H1 (cell line): ENCODE results near the gene ZNF660. TPM values are rescaled to one million over a fixed set of nuclear protein-coding genes. Genes with fewer than 3 reads are reported as not detected.

Experiments used
- CTCF ChIA-PET: fragments of 300-600 bp; sonication (Branson Sonifier 250); formaldehyde crosslinking; loops from one replicate; lab custom pipeline; 2021; ENCODE audit not compliant: partially characterized antibody; lab: Charles Lee
- POLR2A ChIA-PET: fragments of 300-600 bp; sonication (Branson Sonifier 250); formaldehyde crosslinking; loops from one replicate; lab custom pipeline; 2021; ENCODE audit warnings: inconsistent platforms; ENCODE audit not compliant: partially characterized antibody; lab: Charles Lee
- DNase-seq, 2 experiments: peaks; one replicate each; pipeline versions ENCODE4 v3.0.0 to v3.0.0-alpha.2; 2010 to 2022; ENCODE audit warnings: low spot score in 2 of 2, low read depth in 1 of 2, mixed read lengths in 1 of 2
- FAIRE-seq: peaks from 2 replicates; lab custom pipeline; 2011; peaks lifted over from hg19 to GRCh38; lab: Jason Lieb, UNC
- H2AFZ ChIP-seq: 2 replicates; pipeline ENCODE4 v1.8.1; 2012; ENCODE audit warnings: low read length, inconsistent platforms
- H2AK5ac ChIP-seq: 2 replicates; pipeline ENCODE4 v1.6.1; 2013; ENCODE audit warnings: low read depth, low read length
- H2BK120ac ChIP-seq: replicated peaks from 2 replicates; pipeline ENCODE3; 2013; ENCODE audit warnings: low read depth, low read length, inconsistent platforms
- H2BK12ac ChIP-seq: 2 replicates; pipeline ENCODE4 v1.6.1; 2013; ENCODE audit warnings: low read depth, low read length
- H2BK15ac ChIP-seq: 2 replicates; pipeline ENCODE4 v1.6.1; 2013; ENCODE audit warnings: low read length
- H2BK20ac ChIP-seq: 2 replicates; pipeline ENCODE4 v1.6.1; 2013; ENCODE audit warnings: low read length
- H2BK5ac ChIP-seq: 2 replicates; pipeline ENCODE4 v1.6.1; 2013; ENCODE audit warnings: low read depth, low read length
- H3K14ac ChIP-seq: 2 replicates; pipeline ENCODE4 v1.6.1; 2013; ENCODE audit warnings: inconsistent platforms; ENCODE audit not compliant: insufficient read length
- H3K18ac ChIP-seq: 2 replicates; pipeline ENCODE4 v1.6.1; 2013; ENCODE audit warnings: low read length; ENCODE audit errors: extremely low read depth
- H3K23ac ChIP-seq: 2 replicates; pipeline ENCODE4 v1.6.1; 2013; ENCODE audit warnings: inconsistent platforms; ENCODE audit not compliant: insufficient read length
- H3K23me2 ChIP-seq: 2 replicates; pipeline ENCODE4 v1.6.1; 2013; ENCODE audit warnings: low read depth, low read length
- H3K27ac ChIP-seq: 2 replicates; pipeline ENCODE4 v1.6.1; 2011; ENCODE audit warnings: low read depth, low read length, inconsistent platforms
- H3K27me3 ChIP-seq, 4 experiments: replicated peaks in 1 of 4; 1 replicate in 1 of 4; 2 replicates in 3 of 4; pipeline versions ENCODE4 v1.6.1 to v1.8.1; 2011 to 2013; ENCODE audit warnings: low read length in 3 of 4, mild to moderate bottlenecking in 3 of 4, inconsistent platforms in 2 of 4, mixed read lengths in 2 of 4, moderate library complexity in 1 of 4; ENCODE audit not compliant: control insufficient read depth in 3 of 4, insufficient read depth in 3 of 4; ENCODE audit errors: extremely low read depth in 1 of 4
- H3K36me3 ChIP-seq, 4 experiments: 2 replicates each; pipeline versions ENCODE4 v1.6.1 to v1.8.1; 2011 to 2013; ENCODE audit warnings: mild to moderate bottlenecking in 4 of 4, low read length in 3 of 4, moderate library complexity in 2 of 4, control low read depth in 1 of 4, inconsistent platforms in 1 of 4; ENCODE audit not compliant: insufficient read depth in 4 of 4, control insufficient read depth in 2 of 4
- H3K4ac ChIP-seq: replicated peaks from 2 replicates; pipeline ENCODE3; 2013; ENCODE audit warnings: low read length, low read depth, mixed read lengths, inconsistent platforms; ENCODE audit not compliant: insufficient read length
- H3K4me1 ChIP-seq, 4 experiments: replicated peaks in 1 of 4; 1 replicate in 1 of 4; 2 replicates in 3 of 4; pipeline versions ENCODE4 v1.6.1 to v1.8.1; 2011 to 2013; ENCODE audit warnings: low read length in 3 of 4, inconsistent platforms in 2 of 4, mixed read lengths in 1 of 4; ENCODE audit not compliant: insufficient read depth in 4 of 4, control insufficient read depth in 3 of 4
- H3K4me2 ChIP-seq, 2 experiments: 2 replicates each; pipeline versions ENCODE4 v1.6.1 to v1.8.1; 2011 to 2013; ENCODE audit warnings: low read depth in 2 of 2, low read length in 2 of 2, control low read depth in 1 of 2, inconsistent platforms in 1 of 2, mild to moderate bottlenecking in 1 of 2; ENCODE audit not compliant: insufficient read depth in 1 of 2
- H3K4me3 ChIP-seq, 4 experiments: fragments of 200-600, 300-600 bp in 1 of 4; sonication (generic), shearing (Covaris generic), sonication (Bioruptor Twin) in 1 of 4; 2 replicates each; pipeline versions ENCODE4 v1.5.1 to v1.8.1; 2011 to 2016; ENCODE audit warnings: low read length in 4 of 4, low read depth in 3 of 4, control low read depth in 2 of 4, inconsistent platforms in 2 of 4, mild to moderate bottlenecking in 2 of 4, mixed read lengths in 1 of 4, moderate library complexity in 1 of 4; ENCODE audit not compliant: insufficient read depth in 2 of 4; ENCODE audit errors: extremely low read depth in 1 of 4
- H3K56ac ChIP-seq: replicated peaks from 2 replicates; pipeline ENCODE3; 2013; ENCODE audit warnings: low read depth, mild to moderate bottlenecking, mixed read lengths, low read length, inconsistent platforms; ENCODE audit not compliant: insufficient read length
- H3K79me1 ChIP-seq: 2 replicates; pipeline ENCODE4 v1.6.1; 2013; ENCODE audit warnings: low read depth, low read length, control low read depth
- H3K79me2 ChIP-seq, 2 experiments: 2 replicates each; pipeline versions ENCODE4 v1.6.1 to v1.8.1; 2012 to 2013; ENCODE audit warnings: low read length in 2 of 2, mild to moderate bottlenecking in 2 of 2, inconsistent platforms in 1 of 2; ENCODE audit not compliant: insufficient read depth in 2 of 2, control insufficient read depth in 1 of 2
- H3K9ac ChIP-seq, 4 experiments: replicated peaks in 1 of 4; 1 replicate in 1 of 4; 2 replicates in 3 of 4; pipeline versions ENCODE4 v1.6.1 to v1.8.1; 2011 to 2013; ENCODE audit warnings: low read depth in 3 of 4, low read length in 3 of 4, control low read depth in 2 of 4, mild to moderate bottlenecking in 2 of 4, moderate library complexity in 2 of 4, inconsistent platforms in 1 of 4; ENCODE audit errors: extremely low read depth in 1 of 4
- H3K9me3 ChIP-seq, 2 experiments: 2 replicates each; pipeline versions ENCODE4 v1.6.1 to v1.8.1; 2012 to 2013; ENCODE audit warnings: mild to moderate bottlenecking in 2 of 2, moderate library complexity in 2 of 2, control low read depth in 1 of 2, inconsistent platforms in 1 of 2, low read depth in 1 of 2, low read length in 1 of 2, mixed read lengths in 1 of 2; ENCODE audit not compliant: insufficient read depth in 2 of 2
- H4K20me1 ChIP-seq, 2 experiments: replicated peaks in 1 of 2; 2 replicates each; pipeline versions ENCODE3 to v1.8.1; 2011 to 2013; ENCODE audit warnings: inconsistent platforms in 2 of 2, low read length in 2 of 2, mild to moderate bottlenecking in 1 of 2; ENCODE audit not compliant: insufficient read depth in 2 of 2, control insufficient read depth in 1 of 2
- H4K5ac ChIP-seq: 2 replicates; pipeline ENCODE4 v1.6.1; 2013; ENCODE audit warnings: low read length, low read depth, mixed read lengths, inconsistent platforms; ENCODE audit not compliant: insufficient read length
- H4K8ac ChIP-seq: 2 replicates; pipeline ENCODE4 v1.8.0; 2013; ENCODE audit warnings: mild to moderate bottlenecking, moderate library complexity, low read length, inconsistent platforms; ENCODE audit not compliant: insufficient read depth; ENCODE audit errors: extremely low read depth
- H4K91ac ChIP-seq: replicated peaks from 2 replicates; pipeline ENCODE3; 2013; ENCODE audit warnings: low read length, mixed read lengths, inconsistent platforms; ENCODE audit not compliant: insufficient read length
- BACH1 ChIP-seq: IDR thresholded peaks from 2 replicates; pipeline ENCODE4 v1.6.1; 2012; ENCODE audit warnings: low read length, improper control_type of control experiment
- BRCA1 ChIP-seq: IDR thresholded peaks from 2 replicates; pipeline ENCODE4 v1.6.1; 2012; ENCODE audit warnings: low read depth, low read length, improper control_type of control experiment
- EZH2 ChIP-seq: fragments of 200-600 bp; sonication (generic); IDR thresholded peaks from 2 replicates; pipeline ENCODE4 v1.7.1; 2012; ENCODE audit warnings: low read depth, mild to moderate bottlenecking, moderate library complexity, low read length, inconsistent platforms; ENCODE audit not compliant: severe bottlenecking
- FOSL1 ChIP-seq: IDR thresholded peaks from 2 replicates; pipeline ENCODE4 v1.6.1; 2011; ENCODE audit warnings: mild to moderate bottlenecking, low read depth, low read length, moderate library complexity; ENCODE audit not compliant: insufficient read depth
- KDM1A ChIP-seq: fragments of 200-600, 300-600 bp; sonication (generic); IDR thresholded peaks from 2 replicates; pipeline ENCODE4 v1.7.1; 2016; ENCODE audit warnings: mild to moderate bottlenecking, low read length, borderline replicate concordance
- KDM4A ChIP-seq: IDR thresholded peaks from one replicate; pipeline ENCODE4 v1.7.1; 2012; ENCODE audit warnings: low read depth, mild to moderate bottlenecking, moderate library complexity, low read length, inconsistent platforms; ENCODE audit not compliant: severe bottlenecking
- RFX5 ChIP-seq: IDR thresholded peaks from 2 replicates; pipeline ENCODE4 v1.6.1; 2011; ENCODE audit warnings: low read depth, low read length, improper control_type of control experiment, borderline replicate concordance
- SIN3A ChIP-seq, 2 experiments: IDR thresholded peaks in 1 of 2; conservative IDR thresholded peaks in 1 of 2; 2 replicates each; pipeline ENCODE4 v1.6.1; 2011 to 2012; ENCODE audit warnings: low read length in 2 of 2, improper control_type of control experiment in 1 of 2, low read depth in 1 of 2, mild to moderate bottlenecking in 1 of 2
- SP2 ChIP-seq: IDR thresholded peaks from 2 replicates; pipeline ENCODE4 v1.6.1; 2012; ENCODE audit warnings: mild to moderate bottlenecking, low read length, inconsistent platforms
- WGBS, 2 experiments: shearing (Covaris generic) in 1 of 2; methylation state at CpG; one replicate each; pipeline versions ENCODE4 v1.1.6 to v1.1.7; 2013 to 2015; ENCODE audit warnings: low lambda C conversion rate in 2 of 2, mixed read lengths in 2 of 2, inconsistent platforms in 1 of 2, low coverage in 1 of 2, missing lambda C conversion rate in 1 of 2; ENCODE audit not compliant: insufficient replicate concordance in 2 of 2, insufficient coverage in 1 of 2, insufficient read length in 1 of 2; ENCODE audit errors: extremely low coverage in 1 of 2, missing lambda C conversion rate in 1 of 2; 5-methylcytosine and 5-hydroxymethylcytosine counted together
- polyA plus RNA-seq, 7 experiments: library from polyadenylated mRNA; depleted of rRNA in 3 of 7; stranded (reverse) in 5 of 7; unstranded in 2 of 7; fragments of >200 nt in 5 of 7; fragments of 200-250 nt in 2 of 7; gene quantifications; 1 replicate in 5 of 7; 2 replicates in 1 of 7; 4 replicates in 1 of 7; pipeline versions ENCODE4 v1.2.1 to v1.2.3, GENCODE V29; 2011 to 2013; ENCODE audit warnings: missing spikeins in 2 of 7, mixed read lengths in 2 of 7
- total RNA-seq: library from RNA; stranded (reverse); fragmentation: NEBNext Ultra II Directional; extraction: Animal tissue kit (Norgen Biotek cat#: 25700); gene quantifications from 2 replicates; pipeline ENCODE4 v1.2.1, GENCODE V29; 2021

ZNF660 gene
- total and polyA plus RNA-seq, 2 of the 8 experiments (the other 6 are each of a cell fraction or from before 2014, with no cell fraction given), result 3.1 to 13.0 TPM

- POLR2A ChIA-PET, result interaction anchor here (0.6 to 0.7 kb wide), 2 partner anchors 56 to 119 kb away, joined by 3 to 4 read pairs; no protein-coding TSS in a partner anchor
- Histone ChIP-seq H4K5ac (no peak overlapping the region), H3K27me3 (no peaks in the 10 kb centered on the region), H3K27ac (no peak overlapping the region), H4K20me1 (no peaks in the 10 kb centered on the region), H2BK120ac (no peak overlapping the region), H2BK15ac (no peak overlapping the region), H3K4me2 (no peak overlapping the region), H2AK5ac (no peak overlapping the region), H3K4me3 (no peak overlapping the region), H3K4me1 (peaks cover 0 to 1% (median under 1%) of the 10 kb centered on the region in 4 experiments; a peak in 2 of 7 replicates), H3K79me2 (peaks cover 0 to 5% of the 10 kb centered on the region in 2 experiments; a peak in 1 of 4 replicates), H3K56ac (no peak overlapping the region), H3K18ac (no peak overlapping the region), H3K23ac (no peak overlapping the region), H3K9ac (no peak overlapping the region), H3K79me1 (peaks cover 5% of the 10 kb centered on the region), H2AFZ (no peak overlapping the region), H4K91ac (no peak overlapping the region), H3K36me3 (peaks cover 6 to 73% (median 40%) of the 10 kb centered on the region in 4 experiments; a peak in 7 of 8 replicates), H2BK5ac (no peak overlapping the region), H3K9me3 (peaks cover 25% of the 10 kb centered on the region in 2 experiments), H3K14ac (no peak overlapping the region), H2BK20ac (no peak overlapping the region), H2BK12ac (no peak overlapping the region), H4K8ac (no peak overlapping the region), H3K23me2 (no peaks in the 10 kb centered on the region; the same call in 1 of the 2 replicates), H3K4ac (no peak overlapping the region)
- DNase-seq, result no peak
- 89% methylated on average over 1 of the region's 1 CpG; no CpG with 5 or more reads in 1 of the 2 experiments for WGBS, 2 experiments
- FAIRE-seq, result no peak
- TF ChIP-seq BRCA1 (no peak), FOSL1 (no peak), BACH1 (no peak), SIN3A (conservative IDR thresholded peaks at IDR 0.05 in 1 of 2, IDR thresholded peaks at IDR 0.05 in 1 of 2; ENCODE audit: low read depth in 1 of 2, low read length in 2 of 2) (no peak), KDM1A (no peak), SP2 (no peak), RFX5 (no peak), KDM4A (no peak), EZH2 (no peak)
- CTCF ChIA-PET, result no interaction called here
Observed at GRCh38 chr3:44561076-44561475, 23.7 kb upstream of the ZNF660 start.
